Endodermal cell (in vitro differentiated cells): Measurements from ENCODE around the gene DNAH6. TPM values are rescaled to one million over a fixed set of nuclear protein-coding genes. Genes with fewer than 3 reads are reported as not detected.
A peak's percentile ranks its signal among the peaks of the same experiment; 100 is the strongest.

ENCODE experiments used
- DNase-seq: peaks from one replicate; pipeline ENCODE4 v3.0.0-alpha.2; 2017
- H3K27ac ChIP-seq: 2 replicates; pipeline ENCODE4 v1.5.1; 2013; ENCODE audit warnings: mild to moderate bottlenecking, low read depth, low read length, moderate library complexity
- H3K27me3 ChIP-seq: 2 replicates; pipeline ENCODE4 v1.6.1; 2013; ENCODE audit warnings: mild to moderate bottlenecking, low read length, moderate library complexity; ENCODE audit not compliant: insufficient read depth, control insufficient read depth, poor library complexity, severe bottlenecking
- H3K36me3 ChIP-seq: 2 replicates; pipeline ENCODE4 v1.7.0; 2013; ENCODE audit warnings: mild to moderate bottlenecking, low read length, moderate library complexity; ENCODE audit not compliant: control insufficient read depth, insufficient read depth
- H3K4me1 ChIP-seq: one replicate; pipeline ENCODE4 v1.7.0; 2013; ENCODE audit warnings: low read length; ENCODE audit not compliant: control insufficient read depth, insufficient read depth
- H3K4me3 ChIP-seq: 2 replicates; pipeline ENCODE4 v1.5.1; 2013; ENCODE audit warnings: mild to moderate bottlenecking, low read length, moderate library complexity
- H3K9ac ChIP-seq: 2 replicates; pipeline ENCODE4 v1.6.1; 2013; ENCODE audit warnings: mild to moderate bottlenecking, low read length, moderate library complexity; ENCODE audit not compliant: poor library complexity, severe bottlenecking; ENCODE audit errors: extremely low read depth
- H3K9me3 ChIP-seq: 2 replicates; pipeline ENCODE4 v1.6.1; 2013; ENCODE audit warnings: mild to moderate bottlenecking, low read length, moderate library complexity; ENCODE audit not compliant: control insufficient read depth
- H3K27ac Mint-ChIP-seq: 2 replicates; pipeline ENCODE4 v1.8.0; 2020; ENCODE audit warnings: mixed read lengths
- H3K27me3 Mint-ChIP-seq: 2 replicates; pipeline ENCODE4 v1.8.0; 2021; ENCODE audit warnings: mild to moderate bottlenecking, mixed read lengths; ENCODE audit not compliant: insufficient read depth
- H3K36me3 Mint-ChIP-seq: 2 replicates; pipeline ENCODE4 v1.8.0; 2020; ENCODE audit warnings: low read depth, mixed read lengths
- H3K4me1 Mint-ChIP-seq: 2 replicates; pipeline ENCODE4 v1.8.0; 2020; ENCODE audit warnings: mixed read lengths
- H3K4me3 Mint-ChIP-seq: 2 replicates; pipeline ENCODE4 v1.8.0; 2020; ENCODE audit warnings: mild to moderate bottlenecking, moderate library complexity, mixed read lengths
- H3K9me3 Mint-ChIP-seq: 2 replicates; pipeline ENCODE4 v1.8.0; 2020; ENCODE audit warnings: mild to moderate bottlenecking, mixed read lengths
- CTCF ChIP-seq: fragments of 200-600 bp; sonication (generic); conservative IDR thresholded peaks from 2 replicates; pipeline ENCODE4 v1.5.0; 2021; ENCODE audit warnings: antibody characterized with exemption, mild to moderate bottlenecking
- WGBS, 2 experiments: methylation state at CpG; one replicate each; pipeline versions ENCODE4 v1.1.5 to v1.1.7; 2013; ENCODE audit warnings: missing lambda C conversion rate in 2 of 2, mixed read lengths in 1 of 2; ENCODE audit not compliant: insufficient coverage in 1 of 2, insufficient read length in 1 of 2; 5-methylcytosine and 5-hydroxymethylcytosine counted together
- total RNA-seq, 2 donors: library from RNA; stranded (reverse); fragmentation: NEBNext Ultra II Directional in 1 of 2; extraction: Animal tissue kit (Norgen Biotek cat#: 25700) in 1 of 2; gene quantifications; 2 replicates in 1 of 2; 3 replicates in 1 of 2; pipeline ENCODE4 v1.2.1, GENCODE V29; 2021

The DNAH6 gene
- total RNA-seq, 2 donors from 2014 or later: 1.6 to 2.0 TPM

- WGBS, 2 experiments: 93% methylated on average over 2 to 6 of the region's 6 CpGs
- no peaks in the 10 kb centered on the region for H3K27me3 Mint-ChIP-seq
- H3K4me1 Mint-ChIP-seq: no peaks in the 10 kb centered on the region
- Histone ChIP-seq H3K36me3 (no peaks in the 10 kb centered on the region), H3K9ac (no peak overlapping the region), H3K27me3 (no peaks in the 10 kb centered on the region), H3K9me3 (no peaks in the 10 kb centered on the region), H3K4me3 (no peak overlapping the region), H3K27ac (no peak overlapping the region), H3K4me1 (no peaks in the 10 kb centered on the region)
- no peaks in the 10 kb centered on the region for H3K36me3 Mint-ChIP-seq
- TF ChIP-seq CTCF: no peak
- no peaks in the 10 kb centered on the region for H3K9me3 Mint-ChIP-seq
- no peak overlapping the region for H3K4me3 Mint-ChIP-seq
- no peak overlapping the region for H3K27ac Mint-ChIP-seq
- DNase-seq: no peak
These were observed 300.2 kb downstream of the DNAH6 start for GRCh38 chr2:84816426-84817026.

DNA sequence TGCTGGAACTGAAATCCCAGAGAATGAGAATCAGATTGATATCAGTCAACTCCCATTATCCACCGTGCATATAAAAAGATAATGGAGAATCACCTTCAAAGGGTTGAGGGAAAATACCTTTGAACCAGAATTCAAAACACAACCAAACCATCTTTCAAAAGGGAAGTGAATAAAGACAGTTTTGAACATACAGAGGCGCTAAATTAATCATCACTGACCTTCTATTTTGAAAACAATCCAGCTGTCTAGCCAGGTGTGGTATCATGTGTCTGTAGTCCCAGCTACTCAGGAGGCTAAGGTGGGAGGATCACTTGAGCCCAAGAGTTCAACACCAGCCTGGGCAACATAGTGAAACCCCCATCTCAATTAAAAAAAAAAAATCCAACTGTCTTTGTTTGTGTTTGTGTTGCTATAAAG is 300.9 kb downstream of the DNAH6 start:
- H3K9me3 ChIP-seq: no peaks in the 10 kb centered on the region
- Mint-ChIP-seq H3K4me3 (no peak overlapping the region), H3K27me3 (no peaks in the 10 kb centered on the region), H3K4me1 (no peaks in the 10 kb centered on the region), H3K36me3 (no peaks in the 10 kb centered on the region), H3K9me3 (no peaks in the 10 kb centered on the region), H3K27ac (no peak overlapping the region)
- H3K27ac ChIP-seq: no peak overlapping the region
- H3K9ac ChIP-seq: no peak overlapping the region
- DNase-seq: no peak
- H3K36me3 ChIP-seq: no peaks in the 10 kb centered on the region
- no peak for TF ChIP-seq CTCF
- WGBS, 2 experiments: 83% methylated on average over 2 of the region's 2 CpGs; no CpG with 5 or more reads in 1 of the 2 experiments
- H3K4me3 ChIP-seq: no peak overlapping the region
- no peaks in the 10 kb centered on the region for H3K27me3 ChIP-seq
- H3K4me1 ChIP-seq: no peaks in the 10 kb centered on the region

DNA sequence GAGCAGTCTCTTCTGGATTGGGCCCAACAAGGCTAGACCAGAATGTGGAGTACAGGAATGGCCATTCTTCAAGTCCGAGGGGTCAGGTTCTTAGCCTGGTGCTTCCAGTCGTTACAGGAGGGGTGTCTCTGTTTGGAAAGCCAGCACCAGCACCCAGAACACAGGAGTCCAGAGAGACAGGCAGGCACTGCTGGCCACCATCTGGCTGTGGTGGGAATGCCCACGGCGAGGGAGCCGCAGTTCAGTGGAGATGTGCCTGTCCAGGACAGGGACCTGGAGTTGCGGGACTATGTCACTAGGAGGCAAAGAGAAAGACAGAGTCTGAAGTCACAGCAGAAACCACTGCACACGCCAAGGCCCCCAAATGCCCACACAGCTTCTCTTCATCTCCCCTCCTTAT is 305.5 kb downstream of the DNAH6 start:
- 95% methylated on average over 7 of the region's 7 CpGs; no CpG with 5 or more reads in 1 of the 2 experiments for WGBS, 2 experiments
- H3K4me3 Mint-ChIP-seq: no peak overlapping the region

More for the DNA sequence above, 305.5 kb downstream of the DNAH6 start:
- TF ChIP-seq CTCF: peak; percentile 21
- H3K9me3 ChIP-seq: no peaks in the 10 kb centered on the region
- no peaks in the 10 kb centered on the region for H3K27me3 Mint-ChIP-seq
- no peak for DNase-seq
- no peaks in the 10 kb centered on the region for H3K4me1 Mint-ChIP-seq
- H3K27ac Mint-ChIP-seq: no peak overlapping the region
- H3K4me3 ChIP-seq: no peak overlapping the region
- H3K4me1 ChIP-seq: no peaks in the 10 kb centered on the region
- H3K27ac ChIP-seq: no peak overlapping the region
- H3K36me3 ChIP-seq: no peaks in the 10 kb centered on the region
- no peak overlapping the region for H3K9ac ChIP-seq
- H3K36me3 Mint-ChIP-seq: no peaks in the 10 kb centered on the region
- no peaks in the 10 kb centered on the region for H3K27me3 ChIP-seq
- no peaks in the 10 kb centered on the region for H3K9me3 Mint-ChIP-seq
